ENCODE measurements around the gene CLEC3B.

The CLEC3B gene

GRCh38 chr3:45024542-45025255 is 1.4 kb upstream of the CLEC3B start:
- DNase-seq (ENCODE audit: low read depth): no peak
- no peak for TF ChIP-seq CTCF (conservative IDR thresholded peaks at IDR 0.05; ENCODE audit: low read depth, low read length)
- no peak overlapping the region for H3K4me3 ChIP-seq (ENCODE audit: low read length)

- TF ChIP-seq CTCF (conservative IDR thresholded peaks at IDR 0.05; ENCODE audit: low read depth, low read length): no peak
- H3K4me3 ChIP-seq (ENCODE audit: low read length): no peak overlapping the region
- no peak for DNase-seq (ENCODE audit: low read depth)
These were observed 854 bp downstream of the CLEC3B start for GRCh38 chr3:45026957-45027356.

GRCh38 chr3:45027441-45027840 is 1.3 kb downstream of the CLEC3B start:
- no peak for TF ChIP-seq CTCF (conservative IDR thresholded peaks at IDR 0.05; ENCODE audit: low read depth, low read length)
- H3K4me3 ChIP-seq (ENCODE audit: low read length): no peak overlapping the region
- DNase-seq (ENCODE audit: low read depth): no peak

- no peak overlapping the region for H3K4me3 ChIP-seq (ENCODE audit: low read length)
- DNase-seq (ENCODE audit: low read depth): no peak
- TF ChIP-seq CTCF (conservative IDR thresholded peaks at IDR 0.05; ENCODE audit: low read depth, low read length): no peak
These were observed 3.1 kb downstream of the CLEC3B start for GRCh38 chr3:45029216-45029615.

GRCh38 chr3:45029661-45030060 is 3.6 kb downstream of the CLEC3B start:
- H3K4me3 ChIP-seq (ENCODE audit: low read length): no peak overlapping the region
- DNase-seq (ENCODE audit: low read depth): no peak
- TF ChIP-seq CTCF (conservative IDR thresholded peaks at IDR 0.05; ENCODE audit: low read depth, low read length): no peak

- no peak for TF ChIP-seq CTCF (conservative IDR thresholded peaks at IDR 0.05; ENCODE audit: low read depth, low read length)
- no peak for DNase-seq (ENCODE audit: low read depth)
- H3K4me3 ChIP-seq (ENCODE audit: low read length): no peak overlapping the region
These were observed 5.4 kb downstream of the CLEC3B start for GRCh38 chr3:45031531-45031930.

- TF ChIP-seq CTCF (conservative IDR thresholded peaks at IDR 0.05; ENCODE audit: low read depth, low read length): no peak
- H3K4me3 ChIP-seq (ENCODE audit: low read length): no peak overlapping the region
These were observed 6.0 kb downstream of the CLEC3B start for GRCh38 chr3:45032113-45032512.

More at GRCh38 chr3:45032113-45032512, 6.0 kb downstream of the CLEC3B start:
- no peak for DNase-seq (ENCODE audit: low read depth)

All from retinal pigment epithelial cell (primary cell).